H1 (cell line): ENCODE measurements around the gene PKMYT1. TPM values are rescaled to one million over a fixed set of nuclear protein-coding genes. Genes with fewer than 3 reads are reported as not detected.

Experiments
- JUN ChIP-seq: IDR thresholded peaks from 2 replicates; pipeline ENCODE4 v1.6.1; 2011; ENCODE audit warnings: low read depth, mild to moderate bottlenecking, improper control_type of control experiment, low read length
- PHF8 ChIP-seq: fragments of 200-600 bp; sonication (generic); conservative IDR thresholded peaks from 2 replicates; pipeline ENCODE4 v1.7.1; 2012; ENCODE audit warnings: low read depth, mild to moderate bottlenecking, inconsistent platforms, low read length, moderate library complexity
- TCF12 ChIP-seq: IDR thresholded peaks from 2 replicates; pipeline ENCODE4 v1.6.1; 2011; ENCODE audit warnings: low read depth, mild to moderate bottlenecking, low read length
- polyA plus RNA-seq, 7 experiments: library from polyadenylated mRNA; depleted of rRNA in 3 of 7; stranded (reverse) in 5 of 7; unstranded in 2 of 7; fragments of >200 nt in 5 of 7; fragments of 200-250 nt in 2 of 7; gene quantifications; 1 replicate in 5 of 7; 2 replicates in 1 of 7; 4 replicates in 1 of 7; pipeline versions ENCODE4 v1.2.1 to v1.2.3, GENCODE V29; 2011 to 2013; ENCODE audit warnings: missing spikeins in 2 of 7, mixed read lengths in 2 of 7
- total RNA-seq: library from RNA; stranded (reverse); fragmentation: NEBNext Ultra II Directional; extraction: Animal tissue kit (Norgen Biotek cat#: 25700); gene quantifications from 2 replicates; pipeline ENCODE4 v1.2.1, GENCODE V29; 2021
- TF ChIP-seq, protein P1 (sequence below), 3 experiments: IDR thresholded peaks; 1 replicate in 2 of 3; 2 replicates in 1 of 3; pipeline versions ENCODE4 v1.5.1 to v1.6.1; 2011; ENCODE audit warnings: low read length in 3 of 3, mild to moderate bottlenecking in 3 of 3, inconsistent platforms in 2 of 3, low read depth in 1 of 3, moderate library complexity in 1 of 3; ENCODE audit not compliant: insufficient read depth in 1 of 3; ENCODE audit errors: control extremely low read depth in 1 of 3

PKMYT1 gene
- total and polyA plus RNA-seq, 2 of the 8 experiments (the other 6 are each of a cell fraction or from before 2014, with no cell fraction given), result 74.7 to 85.2 TPM

GRCh38 chr16:3014971-3015370, 34.7 kb upstream of the PKMYT1 start (continued):
- TF ChIP-seq, protein P1, sequence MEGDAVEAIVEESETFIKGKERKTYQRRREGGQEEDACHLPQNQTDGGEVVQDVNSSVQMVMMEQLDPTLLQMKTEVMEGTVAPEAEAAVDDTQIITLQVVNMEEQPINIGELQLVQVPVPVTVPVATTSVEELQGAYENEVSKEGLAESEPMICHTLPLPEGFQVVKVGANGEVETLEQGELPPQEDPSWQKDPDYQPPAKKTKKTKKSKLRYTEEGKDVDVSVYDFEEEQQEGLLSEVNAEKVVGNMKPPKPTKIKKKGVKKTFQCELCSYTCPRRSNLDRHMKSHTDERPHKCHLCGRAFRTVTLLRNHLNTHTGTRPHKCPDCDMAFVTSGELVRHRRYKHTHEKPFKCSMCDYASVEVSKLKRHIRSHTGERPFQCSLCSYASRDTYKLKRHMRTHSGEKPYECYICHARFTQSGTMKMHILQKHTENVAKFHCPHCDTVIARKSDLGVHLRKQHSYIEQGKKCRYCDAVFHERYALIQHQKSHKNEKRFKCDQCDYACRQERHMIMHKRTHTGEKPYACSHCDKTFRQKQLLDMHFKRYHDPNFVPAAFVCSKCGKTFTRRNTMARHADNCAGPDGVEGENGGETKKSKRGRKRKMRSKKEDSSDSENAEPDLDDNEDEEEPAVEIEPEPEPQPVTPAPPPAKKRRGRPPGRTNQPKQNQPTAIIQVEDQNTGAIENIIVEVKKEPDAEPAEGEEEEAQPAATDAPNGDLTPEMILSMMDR (IDR thresholded peaks at IDR 0.05; ENCODE audit: control extremely low read depth in 1 of 3, insufficient read depth in 1 of 3, low read depth in 1 of 3, low read length in 3 of 3), result no peak
- TF ChIP-seq PHF8 (no peak), JUN (no peak), TCF12 (no peak)
